HG03097 (cell line): Measurements from ENCODE around the gene DYNC1LI1.
"Not testable (repeated sequence)": the region's sequence is repeated elsewhere in the genome, so short reads cannot be mapped to it uniquely, and the experiment has no call there.

ENCODE experiments used
- ATAC-seq: cut with Tn5 transposase; IDR thresholded peaks from one replicate; pipeline ENCODE4 v1.9.1; 2021; ENCODE audit not compliant: unreplicated experiment, low FRiP score

Gene DYNC1LI1

GRCh38 chr3:32586356-32586755 is 15.7 kb upstream of the DYNC1LI1 start:
- no peak for ATAC-seq

- ATAC-seq, result no peak
Measured at GRCh38 chr3:32584660-32585059, 14.0 kb upstream of the DYNC1LI1 start.

- ATAC-seq, result no peak
Measured at GRCh38 chr3:32583708-32584107, 13.1 kb upstream of the DYNC1LI1 start.

GRCh38 chr3:32578669-32579068 is 8.0 kb upstream of the DYNC1LI1 start:
- ATAC-seq, result not testable (repeated sequence)

- ATAC-seq, result peak; percentile 84
Measured at GRCh38 chr3:32577581-32578556, 7.2 kb upstream of the DYNC1LI1 start.

- ATAC-seq, result no peak
Measured at GRCh38 chr3:32577174-32577573, 6.5 kb upstream of the DYNC1LI1 start.

- ATAC-seq, result no peak
Measured at GRCh38 chr3:32575451-32576113, 4.9 kb upstream of the DYNC1LI1 start.

GRCh38 chr3:32571192-32571485 is 481 bp upstream of the DYNC1LI1 start:
- ATAC-seq, result no peak

- ATAC-seq, result peak; percentile 46
Measured at GRCh38 chr3:32569540-32570420, 878 bp downstream of the DYNC1LI1 start.

GRCh38 chr3:32568953-32569352 is 1.7 kb downstream of the DYNC1LI1 start:
- no peak for ATAC-seq

- no peak for ATAC-seq
Measured at GRCh38 chr3:32564195-32564594, 6.5 kb downstream of the DYNC1LI1 start.

- ATAC-seq, result no peak
Measured at GRCh38 chr3:32562640-32563039, 8.0 kb downstream of the DYNC1LI1 start.

- ATAC-seq, result no peak
Measured at GRCh38 chr3:32557640-32558352, 12.9 kb downstream of the DYNC1LI1 start.

- no peak for ATAC-seq
Measured at GRCh38 chr3:32556332-32556731, 14.3 kb downstream of the DYNC1LI1 start.

GRCh38 chr3:32553973-32554372 is 16.7 kb downstream of the DYNC1LI1 start:
- no peak for ATAC-seq

GRCh38 chr3:32553459-32553858 is 17.2 kb downstream of the DYNC1LI1 start:
- ATAC-seq, result no peak

- ATAC-seq, result no peak
Measured at GRCh38 chr3:32552013-32552412, 18.6 kb downstream of the DYNC1LI1 start.

GRCh38 chr3:32551496-32551895 is 19.2 kb downstream of the DYNC1LI1 start:
- no peak for ATAC-seq

GRCh38 chr3:32551087-32551486 is 19.6 kb downstream of the DYNC1LI1 start:
- no peak for ATAC-seq

- ATAC-seq, result no peak
Measured at GRCh38 chr3:32545305-32545704, 25.4 kb downstream of the DYNC1LI1 start.
